ENCODE measurements around the gene ERO1B.

Gene ERO1B

DNA sequence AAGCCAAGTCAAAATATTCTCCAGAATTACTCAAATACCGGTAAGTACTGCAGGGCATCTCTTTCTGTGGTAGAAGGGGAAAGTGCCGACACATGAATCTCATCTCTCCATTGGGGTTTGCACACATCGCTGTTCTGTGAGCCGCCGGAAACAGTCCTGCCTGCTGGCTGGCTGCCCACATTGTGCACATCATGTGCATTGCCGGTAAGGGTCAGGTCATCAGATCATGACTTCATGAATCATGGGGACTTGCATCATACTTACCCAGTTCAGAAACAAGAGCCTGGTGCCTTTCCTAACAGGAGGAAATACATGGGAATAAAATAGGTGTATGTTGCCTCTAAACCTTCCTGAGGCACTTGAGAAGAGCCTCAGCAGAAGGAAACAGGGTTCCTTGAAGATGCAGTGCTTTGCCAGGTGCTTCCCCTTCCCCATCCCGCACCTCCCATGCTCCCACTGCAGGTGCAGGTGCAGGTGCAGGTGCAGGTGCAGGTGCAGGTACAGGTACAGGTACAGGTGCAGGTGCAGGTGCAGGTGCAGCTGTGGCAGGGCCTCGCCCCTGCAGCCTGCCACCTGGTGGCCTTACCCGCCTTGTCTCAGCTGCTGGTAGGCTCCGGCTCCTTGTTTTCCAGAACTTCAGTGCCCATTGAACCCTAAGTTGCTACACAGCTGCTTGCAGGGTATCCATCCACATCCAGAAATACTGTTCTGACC is 112.9 kb downstream of the ERO1B start:
- no peaks in the 10 kb centered on the region for H3K27me3 ChIP-seq (ENCODE audit: low read length)
- H3F3A ChIP-seq (ENCODE audit: insufficient read depth) = no peaks in the 10 kb centered on the region
- H3K36me3 ChIP-seq (ENCODE audit: low read length) = no peaks in the 10 kb centered on the region
- no peak overlapping the region for H3K27ac ChIP-seq (ENCODE audit: low read depth, low read length)
- no peak overlapping the region for H3K4me2 ChIP-seq (ENCODE audit: low read depth, low read length, poor library complexity, severe bottlenecking)
- H2AFZ ChIP-seq (ENCODE audit: low read depth, low read length, severe bottlenecking) = no peak overlapping the region
- H3K9ac ChIP-seq (ENCODE audit: low read length) = no peak overlapping the region
- TF ChIP-seq, protein P1, sequence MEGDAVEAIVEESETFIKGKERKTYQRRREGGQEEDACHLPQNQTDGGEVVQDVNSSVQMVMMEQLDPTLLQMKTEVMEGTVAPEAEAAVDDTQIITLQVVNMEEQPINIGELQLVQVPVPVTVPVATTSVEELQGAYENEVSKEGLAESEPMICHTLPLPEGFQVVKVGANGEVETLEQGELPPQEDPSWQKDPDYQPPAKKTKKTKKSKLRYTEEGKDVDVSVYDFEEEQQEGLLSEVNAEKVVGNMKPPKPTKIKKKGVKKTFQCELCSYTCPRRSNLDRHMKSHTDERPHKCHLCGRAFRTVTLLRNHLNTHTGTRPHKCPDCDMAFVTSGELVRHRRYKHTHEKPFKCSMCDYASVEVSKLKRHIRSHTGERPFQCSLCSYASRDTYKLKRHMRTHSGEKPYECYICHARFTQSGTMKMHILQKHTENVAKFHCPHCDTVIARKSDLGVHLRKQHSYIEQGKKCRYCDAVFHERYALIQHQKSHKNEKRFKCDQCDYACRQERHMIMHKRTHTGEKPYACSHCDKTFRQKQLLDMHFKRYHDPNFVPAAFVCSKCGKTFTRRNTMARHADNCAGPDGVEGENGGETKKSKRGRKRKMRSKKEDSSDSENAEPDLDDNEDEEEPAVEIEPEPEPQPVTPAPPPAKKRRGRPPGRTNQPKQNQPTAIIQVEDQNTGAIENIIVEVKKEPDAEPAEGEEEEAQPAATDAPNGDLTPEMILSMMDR (IDR thresholded peaks at IDR 0.05; ENCODE audit: insufficient read depth, low read length, poor library complexity, severe bottlenecking) = no peak
- no peak for TF ChIP-seq EZH2phosphoT487 (conservative IDR thresholded peaks at IDR 0.05; ENCODE audit: low read length)
- no peaks in the 10 kb centered on the region for H3K9me2 ChIP-seq (replicated peaks; ENCODE audit: insufficient read depth, low read length)
- H3K79me2 ChIP-seq (ENCODE audit: insufficient read depth, low read length) = no peaks in the 10 kb centered on the region; the same call in 1 of the 2 replicates
- H3K4me3 ChIP-seq (ENCODE audit: insufficient read depth, low read length, poor library complexity, severe bottlenecking) = no peak overlapping the region
- H4K20me1 ChIP-seq (ENCODE audit: low read depth, low read length) = no peaks in the 10 kb centered on the region
- no peaks in the 10 kb centered on the region for H3K9me3 ChIP-seq (ENCODE audit: insufficient read depth, low read length)

DNA sequence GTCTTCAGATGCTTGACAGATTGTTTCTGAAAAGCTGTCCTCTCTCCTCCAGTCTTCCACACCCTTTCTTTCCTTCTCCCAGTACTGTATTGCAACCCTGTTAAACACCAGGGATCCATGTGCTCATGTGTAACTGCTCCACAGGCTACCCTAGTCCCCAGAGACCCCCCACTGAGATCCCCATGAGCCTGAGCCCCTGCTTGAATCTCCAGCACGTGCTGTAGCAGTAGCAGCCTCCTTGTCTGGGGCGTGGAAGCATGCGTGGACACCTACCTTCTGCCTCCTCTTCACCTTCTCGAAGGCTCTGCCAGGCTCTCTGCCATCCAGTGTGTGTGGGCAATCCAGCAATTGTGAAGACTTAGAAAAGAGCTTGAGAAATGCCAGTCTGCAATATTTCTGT is 114.2 kb downstream of the ERO1B start:
- Histone ChIP-seq H4K20me1 (ENCODE audit: low read depth, low read length) (no peaks in the 10 kb centered on the region), H3F3A (ENCODE audit: insufficient read depth) (no peaks in the 10 kb centered on the region), H3K36me3 (ENCODE audit: low read length) (no peaks in the 10 kb centered on the region), H3K79me2 (ENCODE audit: insufficient read depth, low read length) (no peaks in the 10 kb centered on the region; the same call in 1 of the 2 replicates), H3K4me2 (ENCODE audit: low read depth, low read length, poor library complexity, severe bottlenecking) (no peak overlapping the region), H3K9me2 (replicated peaks; ENCODE audit: insufficient read depth, low read length) (no peaks in the 10 kb centered on the region), H3K27me3 (ENCODE audit: low read length) (no peaks in the 10 kb centered on the region), H3K9me3 (ENCODE audit: insufficient read depth, low read length) (no peaks in the 10 kb centered on the region), H3K9ac (ENCODE audit: low read length) (no peak overlapping the region), H3K4me3 (ENCODE audit: insufficient read depth, low read length, poor library complexity, severe bottlenecking) (no peak overlapping the region), H3K27ac (ENCODE audit: low read depth, low read length) (no peak overlapping the region), H2AFZ (ENCODE audit: low read depth, low read length, severe bottlenecking) (no peak overlapping the region)
- TF ChIP-seq, protein P1 (IDR thresholded peaks at IDR 0.05; ENCODE audit: insufficient read depth, low read length, poor library complexity, severe bottlenecking) = no peak

DNA sequence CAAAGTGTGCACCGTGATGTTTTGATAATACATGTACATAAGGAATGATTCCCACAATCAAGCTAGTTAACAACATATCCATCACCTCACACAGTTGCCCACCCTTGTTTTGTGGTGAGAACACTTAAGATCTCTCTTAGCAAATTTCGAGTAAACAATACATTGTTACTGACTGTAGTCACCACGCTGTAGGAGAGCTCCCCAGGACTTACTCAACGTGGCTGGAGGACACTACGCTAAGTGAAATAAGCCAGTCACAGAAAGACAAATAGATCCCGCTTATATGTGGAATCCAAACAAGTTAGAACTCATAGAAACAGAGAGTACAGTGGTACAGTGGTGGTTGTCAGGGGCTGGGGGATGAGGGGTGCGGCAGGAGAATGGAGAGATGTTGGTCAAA is 114.6 kb downstream of the ERO1B start:
- no peaks in the 10 kb centered on the region; the same call in 1 of the 2 replicates for H3K79me2 ChIP-seq (ENCODE audit: insufficient read depth, low read length)
- no peak overlapping the region for H2AFZ ChIP-seq (ENCODE audit: low read depth, low read length, severe bottlenecking)
- H3F3A ChIP-seq (ENCODE audit: insufficient read depth) = no peaks in the 10 kb centered on the region
- H3K4me3 ChIP-seq (ENCODE audit: insufficient read depth, low read length, poor library complexity, severe bottlenecking) = no peak overlapping the region
- H3K36me3 ChIP-seq (ENCODE audit: low read length) = no peaks in the 10 kb centered on the region
- no peaks in the 10 kb centered on the region for H4K20me1 ChIP-seq (ENCODE audit: low read depth, low read length)
- TF ChIP-seq, protein P1 (IDR thresholded peaks at IDR 0.05; ENCODE audit: insufficient read depth, low read length, poor library complexity, severe bottlenecking) = no peak
- TF ChIP-seq EZH2phosphoT487 (conservative IDR thresholded peaks at IDR 0.05; ENCODE audit: low read length) = no peak
- no peaks in the 10 kb centered on the region for H3K27me3 ChIP-seq (ENCODE audit: low read length)
- H3K9ac ChIP-seq (ENCODE audit: low read length) = no peak overlapping the region
- H3K9me2 ChIP-seq (replicated peaks; ENCODE audit: insufficient read depth, low read length) = no peaks in the 10 kb centered on the region
- H3K27ac ChIP-seq (ENCODE audit: low read depth, low read length) = no peak overlapping the region
- no peak overlapping the region for H3K4me2 ChIP-seq (ENCODE audit: low read depth, low read length, poor library complexity, severe bottlenecking)
- no peaks in the 10 kb centered on the region for H3K9me3 ChIP-seq (ENCODE audit: insufficient read depth, low read length)
